GM12872 (cell line): Measurements from ENCODE around the gene TMEM232.

ENCODE experiments used
- CTCF ChIP-seq: IDR thresholded peaks from 3 replicates; pipeline ENCODE4 v1.5.1; 2011; ENCODE audit warnings: low read depth, mild to moderate bottlenecking, low read length, moderate library complexity; ENCODE audit not compliant: insufficient read depth

The TMEM232 gene

GRCh38 chr5:110734101-110734500 is 7.6 kb upstream of the TMEM232 start:
- TF ChIP-seq CTCF, result no peak

GRCh38 chr5:110727025-110727314 is 499 bp upstream of the TMEM232 start:
- TF ChIP-seq CTCF, result no peak

GRCh38 chr5:110718311-110718710 is 8.2 kb downstream of the TMEM232 start:
- TF ChIP-seq CTCF, result no peak

- no peak for TF ChIP-seq CTCF
Measured at GRCh38 chr5:110716247-110717245, 9.9 kb downstream of the TMEM232 start.

- TF ChIP-seq CTCF, result no peak
Measured at GRCh38 chr5:110707260-110707844, 19.1 kb downstream of the TMEM232 start.

GRCh38 chr5:110705349-110705748 is 21.1 kb downstream of the TMEM232 start:
- TF ChIP-seq CTCF, result no peak

- TF ChIP-seq CTCF, result no peak
Measured at GRCh38 chr5:110703481-110703880, 23.0 kb downstream of the TMEM232 start.
